CD1c-positive myeloid dendritic cell (primary cell): ENCODE results near the gene ELOVL7.
"Not testable (repeated sequence)": the region's sequence is repeated elsewhere in the genome, so short reads cannot be mapped to it uniquely, and the experiment has no call there.

Experiments
- DNase-seq: peaks from one replicate; pipeline ENCODE4 v3.0.0-alpha.2; 2016; ENCODE audit errors: extremely low spot score

The ELOVL7 gene

DNA sequence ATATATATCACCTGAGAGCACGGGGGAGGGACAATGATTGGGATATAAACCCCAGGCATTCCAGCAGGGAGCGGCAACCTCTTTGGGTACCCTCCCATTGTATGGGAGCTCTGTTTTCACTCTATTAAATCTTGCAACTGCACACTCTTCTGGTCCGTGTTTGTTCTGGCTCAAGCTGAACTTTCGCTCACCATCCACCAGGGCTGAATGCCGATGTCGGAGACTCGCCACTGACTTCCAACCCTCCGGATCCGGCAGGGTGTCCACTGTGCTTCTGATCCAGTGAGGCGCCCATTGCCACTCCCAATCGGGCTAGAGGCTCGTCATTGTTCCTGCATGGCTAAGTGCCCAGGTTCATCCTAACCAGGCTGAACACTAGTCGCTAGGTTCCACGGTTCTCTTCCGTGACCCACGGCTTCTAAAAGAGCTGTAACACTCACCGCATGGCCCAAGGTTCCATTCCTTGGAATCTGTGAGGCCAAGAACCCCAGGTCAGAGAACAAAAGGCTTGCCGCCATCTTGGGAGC, 48.6 kb downstream of the ELOVL7 start:
- not testable (repeated sequence) for DNase-seq

DNA sequence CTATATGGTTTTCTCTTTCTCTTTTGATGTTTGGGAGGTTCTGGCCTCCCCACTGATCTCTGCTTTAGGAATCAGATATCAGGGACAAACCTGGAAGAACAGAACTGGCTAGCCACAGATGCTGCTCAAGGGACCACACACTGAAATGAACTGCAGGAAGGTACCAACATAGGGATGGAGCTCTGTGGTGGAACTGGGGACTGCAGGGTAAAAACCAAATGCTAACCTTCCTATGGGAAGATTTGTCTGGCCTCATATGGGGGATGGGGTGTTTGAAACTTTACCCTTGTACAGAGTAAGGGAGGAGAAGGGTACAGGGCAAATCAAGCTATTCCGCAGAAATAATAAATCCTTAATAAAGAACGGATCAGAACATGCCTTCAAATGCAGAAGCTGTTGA, 49.4 kb downstream of the ELOVL7 start:
- DNase-seq: no peak

DNA sequence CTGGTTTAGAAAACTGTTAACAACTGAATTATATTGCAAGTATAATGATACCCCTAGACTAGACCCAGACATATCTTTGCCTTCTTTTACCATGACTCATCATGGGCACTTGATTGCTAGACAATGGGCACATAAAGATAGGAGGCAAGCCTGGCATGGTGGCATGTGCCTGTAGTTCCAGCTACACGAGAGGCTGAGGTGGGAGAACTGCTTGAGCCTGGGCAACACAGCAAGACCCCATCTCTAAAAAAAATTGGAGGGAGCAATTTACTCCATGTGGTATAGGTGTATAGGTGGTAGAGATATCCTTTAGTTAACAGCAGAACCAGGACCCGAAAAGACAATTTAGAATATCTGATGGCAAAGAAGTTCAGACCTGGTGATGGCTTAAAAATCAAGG, 51.6 kb downstream of the ELOVL7 start:
- DNase-seq: no peak

DNA sequence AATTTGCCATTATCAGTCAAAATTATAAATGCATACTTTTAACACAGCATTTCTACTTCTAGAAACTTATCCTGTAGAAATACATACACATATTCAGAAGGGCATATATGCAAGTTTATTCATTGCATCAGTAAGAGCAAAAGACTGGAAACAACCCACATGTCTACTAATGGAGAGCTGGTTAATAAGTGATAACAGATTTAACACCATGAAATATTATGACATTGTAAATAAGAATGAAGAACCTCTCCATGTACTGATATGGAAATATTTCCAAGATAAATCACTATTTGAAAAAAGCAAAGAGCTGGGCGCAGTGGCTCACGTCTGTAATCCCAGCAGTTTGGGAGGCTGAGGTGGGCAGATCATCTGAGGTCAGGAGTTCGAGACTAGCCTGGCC, 54.5 kb downstream of the ELOVL7 start:
- DNase-seq: no peak

DNA sequence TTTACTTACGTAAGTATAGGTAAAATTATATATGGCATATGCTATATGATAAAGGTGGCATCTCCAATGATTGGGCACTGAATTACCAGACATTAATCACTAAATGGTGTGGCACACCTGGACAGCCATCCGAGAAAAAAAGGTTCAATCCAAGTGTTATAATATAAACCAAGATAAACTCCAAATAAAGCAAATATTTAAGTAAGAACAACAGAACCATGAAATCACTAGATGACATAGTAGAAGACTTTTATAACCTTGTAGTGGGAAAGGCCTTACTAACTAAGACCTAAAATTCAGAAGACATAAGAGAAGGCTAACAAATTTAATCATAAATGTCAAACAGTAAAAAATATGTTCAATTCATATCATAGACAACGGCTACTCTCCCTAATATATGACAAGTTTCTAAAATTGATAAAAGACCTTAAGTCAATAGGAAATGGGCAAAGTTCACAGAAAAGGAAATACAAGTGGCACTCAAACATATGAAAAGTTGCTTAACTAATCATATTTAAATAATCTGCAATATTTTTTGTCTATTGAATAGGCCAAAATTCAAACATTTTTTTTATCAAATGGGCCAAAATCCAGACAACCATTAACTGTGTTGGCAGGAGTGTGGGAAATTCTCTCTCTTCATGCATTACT, 55.1 kb downstream of the ELOVL7 start:
- no peak for DNase-seq

DNA sequence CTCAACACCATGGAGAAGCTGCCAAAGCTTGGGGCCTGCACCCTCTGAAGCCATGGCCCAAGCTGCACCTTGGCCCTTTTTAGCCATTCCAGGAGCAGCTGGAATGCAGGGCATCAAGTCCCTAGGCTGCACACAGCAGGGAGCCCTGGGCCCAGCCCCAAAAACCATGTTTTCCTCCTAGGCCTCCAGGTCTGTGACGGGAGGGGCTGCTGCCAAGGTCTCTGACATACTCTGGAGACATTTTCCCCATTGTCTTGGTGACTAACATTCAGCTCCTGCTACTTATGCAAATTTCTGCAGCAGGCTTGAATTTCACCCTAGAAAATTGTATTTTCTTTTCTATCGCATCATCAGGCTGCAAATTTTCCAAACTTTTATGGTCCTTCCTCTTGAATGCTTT, 64.6 kb downstream of the ELOVL7 start:
- no peak for DNase-seq

DNA sequence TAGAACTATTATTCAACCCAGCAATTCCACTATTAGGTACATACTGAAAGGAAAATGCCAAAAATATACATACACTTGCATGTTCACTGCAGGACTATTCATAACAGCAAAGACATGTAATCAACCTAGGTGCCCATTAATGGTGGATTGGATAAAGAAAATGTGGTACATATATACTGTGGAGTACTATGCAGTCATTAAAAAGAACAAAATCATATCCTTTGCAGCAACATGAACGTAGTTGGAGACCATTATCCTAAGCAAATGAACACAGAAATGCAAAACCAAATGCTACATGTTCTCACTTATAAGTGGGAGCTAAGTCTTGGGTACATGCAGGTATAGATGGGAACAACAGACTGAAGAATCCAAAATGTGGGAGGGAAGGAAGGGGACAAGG, 67.7 kb downstream of the ELOVL7 start:
- no peak for DNase-seq

DNA sequence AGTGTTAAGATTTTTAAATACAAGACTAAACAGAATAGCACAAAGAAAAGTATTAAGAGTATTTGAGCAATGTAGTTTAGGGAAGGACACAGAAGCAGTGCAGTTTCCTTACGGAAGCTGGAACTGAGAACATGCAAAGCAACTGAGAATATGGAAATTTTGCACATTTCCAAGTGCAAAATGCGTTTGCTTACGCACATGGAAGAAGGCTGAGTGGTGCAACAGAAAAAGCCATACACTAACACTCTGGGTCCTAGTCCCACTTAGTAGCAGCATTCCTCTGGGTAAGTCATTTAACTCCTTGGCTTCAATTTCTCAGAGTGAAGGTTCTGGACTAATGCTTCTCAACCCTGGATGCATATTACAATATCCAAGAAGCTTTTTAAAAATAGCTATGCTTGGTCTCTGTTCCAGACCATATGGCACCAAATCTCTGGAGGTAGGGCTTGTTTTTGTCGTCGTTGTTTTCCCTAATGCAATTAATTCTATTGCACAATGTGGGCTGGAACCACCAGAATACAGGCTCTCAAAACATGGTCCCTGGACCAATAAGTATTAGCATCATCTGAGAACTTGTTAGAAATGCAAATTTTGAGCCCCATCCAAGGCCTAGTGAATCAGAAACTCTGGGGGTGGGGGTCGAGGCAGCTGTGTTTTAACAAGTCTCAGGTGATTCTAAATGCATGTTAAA, 78.9 kb downstream of the ELOVL7 start:
- DNase-seq: no peak

DNA sequence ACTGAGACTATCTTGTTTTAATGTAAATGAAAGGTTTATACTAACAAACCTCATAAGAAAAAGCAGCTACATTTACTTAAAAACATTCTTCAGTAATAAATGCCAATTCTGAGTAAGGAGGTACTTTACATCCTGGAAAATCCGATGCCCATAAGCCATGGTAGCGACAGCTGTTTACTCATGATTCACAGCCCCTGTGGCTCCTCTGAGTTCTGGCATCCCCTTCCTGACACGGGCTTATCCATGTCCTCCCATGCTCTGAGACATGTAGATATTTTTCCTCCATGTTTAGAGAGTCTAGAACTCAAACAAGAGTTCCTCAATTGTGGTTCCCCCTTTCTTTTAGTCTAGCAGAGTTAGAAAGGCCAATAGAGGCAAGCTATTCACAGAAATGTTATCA, 81.0 kb downstream of the ELOVL7 start:
- DNase-seq: no peak

DNA sequence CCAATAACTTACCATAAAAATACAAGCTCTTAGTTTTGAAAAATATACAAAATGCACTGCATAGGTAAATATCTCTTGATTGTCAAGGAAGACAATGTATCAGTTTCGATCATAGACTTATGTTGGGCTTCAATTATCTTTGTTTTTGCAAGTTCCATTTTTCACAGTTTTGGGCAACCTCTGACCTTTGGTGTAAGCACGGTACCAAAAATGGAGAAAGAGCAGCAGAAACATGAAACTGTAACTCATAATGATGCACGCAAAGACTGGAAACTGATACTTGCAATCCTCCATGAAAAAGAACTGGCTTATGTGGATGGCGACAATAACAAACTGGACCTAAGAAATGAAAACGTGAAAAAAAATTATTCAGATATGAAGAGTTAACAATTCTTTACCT, 89.6 kb downstream of the ELOVL7 start:
- no peak for DNase-seq

DNA sequence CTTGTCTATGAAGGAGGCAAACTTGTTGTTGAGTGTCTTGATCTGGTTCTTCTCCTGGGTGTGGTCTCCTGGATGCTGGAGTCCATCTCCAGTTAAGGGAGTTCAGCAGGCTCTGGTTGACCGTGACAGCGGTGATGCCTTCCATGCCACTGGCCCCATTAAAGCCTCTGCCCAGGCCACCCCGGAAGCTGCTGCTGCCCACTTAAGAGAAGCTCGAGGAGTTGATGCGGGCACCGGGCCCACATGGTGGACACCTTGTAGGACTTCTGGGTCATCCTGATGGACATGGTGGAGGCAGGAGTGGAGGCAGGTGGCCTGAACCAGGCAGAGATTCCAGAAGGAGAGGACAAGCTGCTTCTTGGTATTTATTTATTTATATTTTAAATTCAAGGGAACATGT, 99.4 kb downstream of the ELOVL7 start:
- DNase-seq: no peak

DNA sequence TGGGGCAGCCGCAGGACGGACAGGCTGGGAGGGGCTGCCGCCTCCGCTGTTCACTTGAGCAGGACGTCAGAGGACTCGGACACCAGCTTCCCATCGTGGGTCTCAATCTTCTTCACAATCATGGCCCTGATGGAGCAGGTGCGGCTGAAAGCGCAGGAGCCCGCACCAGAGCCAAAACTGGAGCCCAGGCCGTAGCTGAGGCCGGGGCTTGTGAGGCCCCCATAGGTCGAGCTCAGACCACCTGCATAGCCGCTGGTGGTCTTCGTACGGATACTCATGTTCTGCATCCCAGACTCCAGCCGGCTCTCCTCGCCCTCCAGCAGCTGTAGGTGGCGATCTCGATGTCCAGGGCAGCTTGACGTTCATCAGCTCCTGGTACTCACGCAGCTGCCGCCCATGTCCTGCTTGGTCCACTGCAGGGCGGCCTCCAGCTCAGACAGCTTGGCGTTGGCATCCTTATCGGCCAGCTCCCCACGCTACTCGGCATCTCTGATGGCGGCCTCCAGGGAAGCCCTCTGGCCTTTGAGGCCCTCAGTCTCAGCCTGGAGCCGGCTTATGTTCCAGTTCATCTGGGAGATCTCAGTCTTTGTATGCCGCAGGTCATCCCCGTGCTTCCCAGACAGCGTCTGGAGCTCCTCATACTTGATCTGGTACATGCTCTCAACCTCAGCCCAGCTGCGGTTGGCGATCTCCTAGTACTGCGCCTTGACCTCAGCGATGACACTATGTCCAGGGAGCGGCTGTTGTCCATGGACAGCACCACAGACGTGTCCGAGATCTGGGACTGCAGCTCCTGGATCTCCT, 100.4 kb downstream of the ELOVL7 start:
- DNase-seq: no peak

DNA sequence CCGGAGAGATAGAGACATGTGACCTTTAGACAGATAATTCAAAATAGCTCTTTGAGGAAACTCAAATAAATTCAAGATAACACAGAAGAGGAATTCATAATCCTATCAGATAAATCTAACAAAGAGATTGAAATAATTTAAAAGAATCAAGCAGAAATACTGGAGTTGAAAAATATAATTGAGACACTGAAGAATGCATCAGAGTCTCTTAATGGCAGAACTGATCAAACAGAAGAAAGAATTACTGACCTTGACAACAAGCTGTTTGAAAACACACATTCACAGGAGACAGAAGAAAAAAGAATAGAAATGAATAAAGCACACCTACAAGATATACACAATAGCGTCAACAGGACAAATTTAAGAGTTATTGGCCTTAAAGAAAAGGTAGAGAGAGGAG, 103.7 kb downstream of the ELOVL7 start:
- DNase-seq: no peak

DNA sequence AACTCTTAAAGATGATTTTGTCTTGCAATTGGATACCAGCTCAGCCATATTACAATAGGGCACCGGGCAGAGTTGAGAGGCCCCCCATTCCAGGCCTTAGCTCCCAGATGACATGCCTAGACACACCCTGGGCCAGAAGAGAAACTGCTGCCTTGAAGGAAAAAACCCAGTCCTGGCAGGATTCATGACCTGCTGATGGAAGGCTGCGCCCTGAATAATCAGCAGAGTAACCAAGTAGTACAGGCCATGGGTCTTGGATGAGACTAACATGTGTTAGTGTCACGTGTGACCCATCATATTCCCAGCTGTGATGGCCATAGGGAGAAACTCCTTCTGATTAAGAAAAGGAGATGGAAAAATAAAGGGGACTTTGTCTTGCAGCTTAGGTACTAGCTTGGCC, 105.1 kb downstream of the ELOVL7 start:
- DNase-seq: no peak

DNA sequence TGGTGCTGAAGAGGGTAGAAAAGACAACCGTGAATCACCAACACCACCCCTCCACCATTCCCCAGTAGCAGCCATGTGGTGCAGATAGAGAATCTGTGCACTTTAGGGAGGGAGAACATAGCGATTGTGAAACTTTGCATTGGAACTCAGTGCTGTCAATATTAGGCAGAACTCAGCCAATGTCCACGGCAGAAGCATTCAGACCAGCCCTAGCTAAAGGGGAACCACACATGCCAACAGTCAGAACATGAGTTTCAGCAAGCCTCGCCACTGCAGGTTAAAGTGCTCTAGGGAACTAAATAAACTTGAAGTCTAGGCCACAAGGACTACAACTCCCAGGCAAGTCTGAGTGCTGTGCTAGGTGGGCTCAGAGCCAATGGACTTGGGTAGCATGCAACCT, 105.6 kb downstream of the ELOVL7 start:
- DNase-seq: no peak

DNA sequence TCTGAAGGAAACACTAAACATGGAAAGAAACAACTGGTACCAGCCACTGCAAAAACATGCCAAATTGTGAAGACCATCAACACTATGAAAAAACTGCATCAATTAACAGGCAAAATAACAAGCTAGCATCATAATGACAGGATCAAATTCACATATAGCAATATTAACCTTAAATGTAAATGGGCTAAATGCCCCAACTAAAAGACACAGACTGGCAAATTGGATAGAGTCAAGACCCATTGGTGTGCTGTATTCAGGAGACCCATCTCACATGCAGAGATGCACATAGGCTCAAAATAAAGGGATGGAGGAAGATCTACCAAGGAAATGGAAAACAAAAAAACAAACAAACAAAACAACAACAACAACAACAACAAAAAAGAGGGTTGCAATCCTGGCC, 113.2 kb downstream of the ELOVL7 start:
- not testable (repeated sequence) for DNase-seq

DNA sequence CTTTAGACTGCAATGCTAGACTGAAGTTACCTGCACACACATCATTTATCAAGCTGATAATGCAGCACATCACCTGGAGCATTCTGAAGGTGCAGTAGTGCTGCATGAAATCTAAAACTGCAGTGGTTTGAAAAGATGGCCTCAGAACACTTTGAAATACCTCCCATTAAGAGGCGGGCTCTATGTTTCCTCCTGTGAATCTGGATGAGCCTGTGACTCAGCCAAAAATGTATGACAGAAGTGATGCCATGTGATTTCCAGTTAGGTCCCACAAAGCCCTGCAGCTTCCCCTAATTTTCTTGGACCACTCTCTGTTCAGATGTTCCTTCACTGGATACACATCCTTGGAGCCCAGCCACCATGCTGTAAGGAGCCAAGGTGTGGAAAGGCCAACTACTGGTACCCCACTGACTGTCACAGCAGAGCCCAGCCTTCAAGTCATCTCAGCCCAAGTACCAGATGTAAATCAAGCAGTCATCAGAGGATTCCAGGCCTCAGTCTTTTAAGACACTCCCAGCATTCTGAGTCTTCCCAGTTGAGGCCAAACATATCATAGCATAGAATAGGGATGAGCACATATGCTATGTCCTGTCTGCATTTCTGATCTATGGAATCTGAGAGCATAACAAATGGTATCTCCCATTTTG, 116.9 kb downstream of the ELOVL7 start:
- DNase-seq: no peak

DNA sequence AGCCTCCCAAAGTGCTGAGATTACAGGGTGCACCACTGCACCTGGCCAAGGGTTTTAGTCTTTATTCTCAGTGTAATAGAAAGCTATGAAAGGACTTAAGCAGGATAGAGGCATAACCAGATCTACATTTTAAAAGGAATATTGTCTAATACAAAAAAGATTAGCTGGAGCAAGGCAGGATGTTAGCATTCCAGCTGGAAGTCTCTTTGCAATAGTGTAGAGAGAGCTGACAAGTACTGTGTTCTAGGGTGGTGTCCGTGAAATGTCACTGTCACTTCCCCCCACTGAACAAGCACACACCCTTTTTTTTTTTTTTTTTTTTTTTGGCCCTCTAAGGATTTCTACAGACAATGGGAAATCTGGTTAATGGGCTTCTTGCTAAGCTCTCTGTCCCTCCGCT, 119.9 kb downstream of the ELOVL7 start:
- no peak for DNase-seq

DNA sequence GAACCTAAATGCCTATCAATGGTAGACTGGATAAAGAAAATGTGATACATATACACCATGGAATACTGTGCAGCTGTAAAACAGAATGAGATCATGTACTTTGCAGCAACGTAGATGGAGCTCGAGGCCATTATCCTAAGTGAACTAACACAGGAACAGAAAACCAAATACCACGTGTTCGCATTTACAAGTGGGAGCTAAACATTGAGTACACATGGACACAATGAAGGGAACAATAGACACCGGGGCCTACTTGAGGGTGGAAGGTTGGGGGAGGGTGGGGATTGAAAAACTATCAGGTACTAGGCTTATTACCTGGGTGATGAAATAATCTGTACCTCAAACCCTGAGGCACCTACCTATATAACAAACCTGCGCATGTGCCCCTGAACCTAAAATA, 121.7 kb downstream of the ELOVL7 start:
- no peak for DNase-seq

DNA sequence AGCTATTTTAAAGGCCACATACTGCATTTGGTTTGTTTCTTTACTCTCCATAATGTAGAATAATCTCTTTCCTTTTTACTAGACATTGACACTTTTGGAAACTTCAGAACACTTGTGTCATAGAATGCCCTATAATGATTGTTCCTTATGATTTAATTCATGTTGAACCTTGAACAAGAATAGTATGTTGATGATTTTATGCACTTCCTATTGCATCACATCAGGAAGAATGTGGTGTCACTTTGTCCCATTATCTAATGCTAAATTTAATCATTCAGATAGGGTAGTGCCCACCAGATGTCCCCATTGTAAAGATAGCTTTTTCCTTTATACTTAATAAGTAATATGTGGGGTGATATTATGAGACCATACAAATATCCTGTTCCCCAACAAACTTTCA, 124.7 kb downstream of the ELOVL7 start:
- DNase-seq: no peak

DNA sequence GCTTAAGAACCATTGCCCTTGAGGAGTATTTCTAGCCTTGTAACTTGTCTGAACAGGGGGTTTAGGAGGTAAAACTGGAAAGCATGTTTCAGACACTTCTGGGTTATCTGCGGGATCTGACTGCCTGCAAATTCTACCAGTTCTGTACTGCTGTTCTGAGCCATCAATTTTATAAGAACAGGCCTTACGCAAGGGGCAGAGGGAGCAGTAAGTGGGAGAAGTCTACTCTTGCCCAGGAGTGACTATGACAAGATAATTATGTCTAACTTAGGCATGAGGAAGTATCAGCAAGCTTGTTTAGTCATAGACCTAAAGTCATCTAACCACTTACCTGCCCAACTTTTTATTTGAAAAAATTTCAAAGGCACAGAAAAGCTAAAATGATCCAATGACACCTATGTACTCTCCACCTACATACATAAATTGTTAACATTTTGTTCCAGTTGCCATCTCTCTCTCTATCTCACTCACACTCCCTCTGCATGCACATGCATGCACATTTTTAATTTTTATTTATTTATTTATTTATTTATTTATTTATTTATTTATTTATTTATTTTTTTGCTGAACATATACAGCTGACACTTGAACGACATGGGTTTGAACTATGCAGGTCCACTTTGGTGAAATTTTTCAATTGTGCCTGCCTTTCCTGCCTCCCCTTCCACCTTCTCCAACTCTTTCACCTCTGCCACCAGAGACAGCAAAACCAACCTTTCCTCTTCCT, 125.7 kb downstream of the ELOVL7 start:
- DNase-seq: no peak
